GM19023 (cell line): Measurements from ENCODE around the gene TAGAP.
A peak's percentile ranks its signal among the peaks of the same experiment; 100 is the strongest.
"Not testable (repeated sequence)": the region's sequence is repeated elsewhere in the genome, so short reads cannot be mapped to it uniquely, and the experiment has no call there.

Source experiments
- ATAC-seq: cut with Tn5 transposase; IDR thresholded peaks from one replicate; pipeline ENCODE4 v1.9.1; 2021; ENCODE audit warnings: mild to moderate bottlenecking, moderate library complexity; ENCODE audit not compliant: unreplicated experiment

Gene TAGAP

GRCh38 chr6:159013229-159013628 lies 31.6 kb downstream of the TAGAP start:
- ATAC-seq, result no peak

GRCh38 chr6:159012201-159012600 lies 32.6 kb downstream of the TAGAP start:
- ATAC-seq, result no peak

- not testable (repeated sequence) for ATAC-seq
Observed at GRCh38 chr6:159010037-159010612, 34.7 kb downstream of the TAGAP start.

- ATAC-seq, result no peak
Observed at GRCh38 chr6:159008656-159009288, 36.0 kb downstream of the TAGAP start.

GRCh38 chr6:159007510-159007909 lies 37.3 kb downstream of the TAGAP start:
- no peak for ATAC-seq

GRCh38 chr6:159005436-159005835 lies 39.4 kb downstream of the TAGAP start:
- no peak for ATAC-seq

- no peak for ATAC-seq
Observed at GRCh38 chr6:159004592-159004991, 40.2 kb downstream of the TAGAP start.

GRCh38 chr6:159002432-159003155 lies 42.2 kb downstream of the TAGAP start:
- ATAC-seq, result no peak

- ATAC-seq, result peak; percentile 92
Observed at GRCh38 chr6:158999666-159000403, 45.0 kb downstream of the TAGAP start, which contains the start of gene RSPH3. TSS of gene RSPH3 (minus strand) at chr6:159000202. CDS start at chr6:158999550, 652 bp downstream.

GRCh38 chr6:158999154-158999665 lies 45.6 kb downstream of the TAGAP start:
- ATAC-seq, result peak; percentile 40

- ATAC-seq, result no peak
Observed at GRCh38 chr6:158996856-158997255, 47.9 kb downstream of the TAGAP start.

- ATAC-seq, result no peak
Observed at GRCh38 chr6:158993639-158994038, 51.2 kb downstream of the TAGAP start.

GRCh38 chr6:158991017-158991723 lies 53.6 kb downstream of the TAGAP start:
- ATAC-seq, result no peak

- not testable (repeated sequence) for ATAC-seq
Observed at GRCh38 chr6:158989711-158990110, 55.1 kb downstream of the TAGAP start.

GRCh38 chr6:158988477-158988876 lies 56.3 kb downstream of the TAGAP start:
- no peak for ATAC-seq

- ATAC-seq, result no peak
Observed at GRCh38 chr6:158987657-158988056, 57.1 kb downstream of the TAGAP start.
